Endothelial cell of umbilical vein (primary cell): ENCODE data around the gene SORCS3. TPM values are rescaled to one million over a fixed set of nuclear protein-coding genes. Genes with fewer than 3 reads are reported as not detected.

Experiments
- BruUV-seq: library from RNA; stranded (reverse); fragments of 400-500 nt; replicated peaks from 2 replicates; lab custom pipeline; 2021; lab: Mats Ljungman, UMichigan
- CTCF ChIA-PET: fragments of 300-600, 350-600 bp; sonication (Branson Sonifier 250); formaldehyde crosslinking; loops from one replicate; lab custom pipeline; 2021; ENCODE audit warnings: antibody characterized with exemption, inconsistent platforms; lab: Charles Lee
- POLR2A ChIA-PET: fragments of 300-600, 350-600 bp; sonication (Branson Sonifier 250); formaldehyde crosslinking; loops from one replicate; lab custom pipeline; 2021; ENCODE audit warnings: antibody characterized with exemption, inconsistent platforms; lab: Charles Lee
- DNase-seq: peaks from one replicate; pipeline ENCODE4 v3.0.0-alpha.2; 2011; ENCODE audit warnings: low read depth, low spot score
- FAIRE-seq: peaks from 2 replicates; lab custom pipeline; 2011; peaks lifted over from hg19 to GRCh38; lab: Jason Lieb, UNC
- H2AFZ ChIP-seq: 2 replicates; pipeline ENCODE4 v1.6.0; 2012; ENCODE audit warnings: low read depth, low read length, control low read depth, inconsistent platforms
- H3K27ac ChIP-seq: 2 replicates; pipeline ENCODE4 v1.5.1; 2011; ENCODE audit warnings: low read depth, mild to moderate bottlenecking, control low read depth, low read length, moderate library complexity; ENCODE audit not compliant: insufficient read depth
- H3K27me3 ChIP-seq, 2 experiments: 2 replicates each; pipeline versions ENCODE4 v1.6.0 to v1.6.1; 2011; ENCODE audit warnings: low read length in 2 of 2, mixed read lengths in 1 of 2; ENCODE audit not compliant: control insufficient read depth in 2 of 2, insufficient read depth in 2 of 2
- H3K36me3 ChIP-seq, 2 experiments: 2 replicates in 1 of 2; 3 replicates in 1 of 2; pipeline ENCODE4 v1.5.1; 2011; ENCODE audit warnings: low read length in 2 of 2, mild to moderate bottlenecking in 1 of 2, moderate library complexity in 1 of 2; ENCODE audit not compliant: control insufficient read depth in 2 of 2, insufficient read depth in 2 of 2; ENCODE audit errors: extremely low read depth in 1 of 2
- H3K4me1 ChIP-seq: 3 replicates; pipeline ENCODE4 v1.5.1; 2011; ENCODE audit warnings: mild to moderate bottlenecking, low read length; ENCODE audit not compliant: control insufficient read depth, insufficient read depth; ENCODE audit errors: extremely low read depth
- H3K4me2 ChIP-seq: 2 replicates; pipeline ENCODE4 v1.6.1; 2011; ENCODE audit warnings: low read length, control low read depth, mixed read lengths; ENCODE audit not compliant: insufficient read depth
- H3K4me3 ChIP-seq, 3 experiments: fragments of 200-600 bp in 1 of 3; sonication (generic), shearing (Covaris generic) in 1 of 3; replicated peaks in 1 of 3; 2 replicates each; pipeline ENCODE4 v1.5.1; 2011 to 2016; ENCODE audit warnings: control low read depth in 3 of 3, low read length in 3 of 3, mild to moderate bottlenecking in 2 of 3, inconsistent platforms in 1 of 3, low read depth in 1 of 3, moderate library complexity in 1 of 3; ENCODE audit not compliant: insufficient read depth in 1 of 3
- H3K79me2 ChIP-seq: 2 replicates; pipeline ENCODE4 v1.6.0; 2012; ENCODE audit warnings: low read length, inconsistent platforms; ENCODE audit not compliant: control insufficient read depth, insufficient read depth
- H3K9ac ChIP-seq: replicated peaks from 2 replicates; pipeline ENCODE3; 2011; ENCODE audit warnings: low read length, control low read depth; ENCODE audit not compliant: insufficient read depth; ENCODE audit errors: extremely low read depth
- H3K9me1 ChIP-seq: replicated peaks from 3 replicates; pipeline ENCODE4 v1.6.0; 2011; ENCODE audit warnings: mild to moderate bottlenecking, low read length; ENCODE audit not compliant: control insufficient read depth, insufficient read depth; ENCODE audit errors: extremely low read depth
- H3K9me3 ChIP-seq: replicated peaks from 2 replicates; pipeline ENCODE4 v1.5.1; 2012; ENCODE audit warnings: low read length, inconsistent platforms; ENCODE audit not compliant: control insufficient read depth, insufficient read depth
- H4K20me1 ChIP-seq: replicated peaks from 2 replicates; pipeline ENCODE3; 2011; ENCODE audit warnings: mild to moderate bottlenecking, low read length; ENCODE audit not compliant: control insufficient read depth, insufficient read depth; ENCODE audit errors: extremely low read depth
- CTCF ChIP-seq, 2 donors: IDR thresholded peaks; 1 replicate in 1 of 2; 2 replicates in 1 of 2; pipeline ENCODE4 v1.5.1; 2011; ENCODE audit warnings: low read length in 2 of 2, mild to moderate bottlenecking in 2 of 2, moderate library complexity in 2 of 2, control low read depth in 1 of 2, inconsistent platforms in 1 of 2, low read depth in 1 of 2; ENCODE audit not compliant: insufficient read depth in 1 of 2; ENCODE audit errors: extremely low read depth in 1 of 2
- EZH2 ChIP-seq: IDR thresholded peaks from 2 replicates; pipeline ENCODE4 v1.6.1; 2012; ENCODE audit warnings: borderline replicate concordance, low read depth, mild to moderate bottlenecking, moderate library complexity, low read length, inconsistent platforms; ENCODE audit not compliant: severe bottlenecking
- FOS ChIP-seq: IDR thresholded peaks from 2 replicates; pipeline ENCODE4 v1.6.1; 2011; ENCODE audit warnings: mild to moderate bottlenecking, low read length, moderate library complexity, borderline replicate concordance; ENCODE audit not compliant: insufficient read depth
- GATA2 ChIP-seq: IDR thresholded peaks from 2 replicates; pipeline ENCODE4 v1.7.0; 2011; ENCODE audit warnings: low read depth, mild to moderate bottlenecking, moderate library complexity, mixed read lengths, low read length; ENCODE audit not compliant: insufficient read length, insufficient read depth
- JUN ChIP-seq: IDR thresholded peaks from 2 replicates; pipeline ENCODE4 v1.6.1; 2011; ENCODE audit warnings: borderline replicate concordance, low read depth; ENCODE audit not compliant: insufficient read length, insufficient read depth
- MAX ChIP-seq: IDR thresholded peaks from 2 replicates; pipeline ENCODE4 v1.6.1; 2011; ENCODE audit not compliant: insufficient read depth, insufficient read length
- MYC ChIP-seq: IDR thresholded peaks from one replicate; pipeline ENCODE4 v1.6.1; 2011; ENCODE audit warnings: mild to moderate bottlenecking, low read depth, low read length
- dilution Hi-C: fragments of 300-500 bp; cut with MboI; formaldehyde crosslinking; loops from one replicate; pipeline ENCODE4 v1.15.0; 2019; ENCODE audit warnings: low sequenced_read_pairs; ENCODE audit not compliant: extremely low pct_ligation_motif_present
- intact Hi-C: fragments of 100-400 bp; cut with micrococcal nuclease; formaldehyde crosslinking; loops from one replicate; pipeline ENCODE4 v1.10.0; 2022
- polyA plus RNA-seq, 4 experiments: library from polyadenylated mRNA; depleted of rRNA in 3 of 4; stranded (reverse) in 3 of 4; unstranded in 1 of 4; fragments of >200 nt; gene quantifications; 2 replicates each; pipeline versions ENCODE4 v1.2.1 to v1.2.3, GENCODE V29; 2011 to 2012; ENCODE audit warnings: missing spikeins in 1 of 4
- total RNA-seq: library from RNA; stranded (reverse); gene quantifications from 2 replicates; pipeline ENCODE4 v1.2.3, GENCODE V29; 2021

The SORCS3 gene
- total and polyA plus RNA-seq, 2 donors (not counting 3 experiments of a cell fraction or from before 2014, with no cell fraction given) = not detected

- H3K36me3 ChIP-seq = no peaks in the 10 kb centered on the region
- no peak overlapping the region for H3K27ac ChIP-seq
- peaks cover 7% of the 10 kb centered on the region for H3K9me3 ChIP-seq
- no peak overlapping the region for H2AFZ ChIP-seq
- DNase-seq (no peak), FAIRE-seq (no peak)
- H3K9ac ChIP-seq = no peak overlapping the region
- no peaks in the 10 kb centered on the region for H4K20me1 ChIP-seq
- H3K4me1 ChIP-seq = no peaks in the 10 kb centered on the region
- no peaks in the 10 kb centered on the region for H3K27me3 ChIP-seq
- BruUV-seq = no TSS peak
- ChIA-PET POLR2A (no interaction called here), CTCF (no interaction called here)
- TF ChIP-seq MYC = no peak
- TF ChIP-seq EZH2 = no peak
- no peak for TF ChIP-seq MAX
- no peak for TF ChIP-seq GATA2
- TF ChIP-seq CTCF (IDR thresholded peaks at IDR 0.05; ENCODE audit: extremely low read depth in 1 of 2, insufficient read depth in 1 of 2, low read depth in 1 of 2, low read length in 2 of 2) = no peak
- TF ChIP-seq FOS = no peak
- no peak for TF ChIP-seq JUN
- intact Hi-C loops (no loop called here), dilution Hi-C loops (no loop called here)
- no peak overlapping the region for H3K4me3 ChIP-seq
- no peaks in the 10 kb centered on the region for H3K9me1 ChIP-seq
- H3K4me2 ChIP-seq = no peak overlapping the region
- H3K79me2 ChIP-seq = no peaks in the 10 kb centered on the region
These were observed 133.1 kb downstream of the SORCS3 start for GRCh38 chr10:104774234-104774633.
